ENCODE results near the gene SLC9A7. TPM values are rescaled to one million over a fixed set of nuclear protein-coding genes. Genes with fewer than 3 reads are reported as not detected.

Gene SLC9A7
- total RNA-seq, 1 donor from 2014 or later, result 8.2 TPM

DNA sequence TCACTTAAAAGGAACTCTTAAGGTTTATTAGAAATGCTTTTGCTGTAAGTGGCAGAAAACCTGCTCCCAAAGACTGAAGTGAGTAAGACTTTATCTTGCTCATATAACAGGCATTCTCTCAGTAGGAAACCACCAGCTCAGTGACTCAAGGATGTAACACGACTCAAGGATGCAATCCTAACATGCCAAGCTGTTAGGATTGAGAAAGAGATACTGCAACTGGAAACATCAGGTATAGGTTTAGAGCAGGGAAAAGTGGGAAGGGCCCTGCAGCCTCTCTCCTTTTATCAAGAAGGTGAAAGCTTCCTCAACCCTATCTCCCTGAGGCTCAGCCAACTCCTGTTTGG is 11.9 kb upstream of the SLC9A7 start:
- TF ChIP-seq, protein P1, sequence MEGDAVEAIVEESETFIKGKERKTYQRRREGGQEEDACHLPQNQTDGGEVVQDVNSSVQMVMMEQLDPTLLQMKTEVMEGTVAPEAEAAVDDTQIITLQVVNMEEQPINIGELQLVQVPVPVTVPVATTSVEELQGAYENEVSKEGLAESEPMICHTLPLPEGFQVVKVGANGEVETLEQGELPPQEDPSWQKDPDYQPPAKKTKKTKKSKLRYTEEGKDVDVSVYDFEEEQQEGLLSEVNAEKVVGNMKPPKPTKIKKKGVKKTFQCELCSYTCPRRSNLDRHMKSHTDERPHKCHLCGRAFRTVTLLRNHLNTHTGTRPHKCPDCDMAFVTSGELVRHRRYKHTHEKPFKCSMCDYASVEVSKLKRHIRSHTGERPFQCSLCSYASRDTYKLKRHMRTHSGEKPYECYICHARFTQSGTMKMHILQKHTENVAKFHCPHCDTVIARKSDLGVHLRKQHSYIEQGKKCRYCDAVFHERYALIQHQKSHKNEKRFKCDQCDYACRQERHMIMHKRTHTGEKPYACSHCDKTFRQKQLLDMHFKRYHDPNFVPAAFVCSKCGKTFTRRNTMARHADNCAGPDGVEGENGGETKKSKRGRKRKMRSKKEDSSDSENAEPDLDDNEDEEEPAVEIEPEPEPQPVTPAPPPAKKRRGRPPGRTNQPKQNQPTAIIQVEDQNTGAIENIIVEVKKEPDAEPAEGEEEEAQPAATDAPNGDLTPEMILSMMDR (IDR thresholded peaks at IDR 0.05; ENCODE audit: insufficient read depth, low read length, severe bottlenecking), result no peak
- Histone ChIP-seq H3K36me3 (ENCODE audit: control insufficient read depth, insufficient read depth, low read length) (no peaks in the 10 kb centered on the region), H3K4me3 (ENCODE audit: low read depth, low read length) (no peak overlapping the region), H3K27me3 (ENCODE audit: control insufficient read depth, insufficient read depth, low read length) (no peaks in the 10 kb centered on the region)
- FAIRE-seq (no peak), DNase-seq (ENCODE audit: low read depth) (peak; percentile 90)

DNA sequence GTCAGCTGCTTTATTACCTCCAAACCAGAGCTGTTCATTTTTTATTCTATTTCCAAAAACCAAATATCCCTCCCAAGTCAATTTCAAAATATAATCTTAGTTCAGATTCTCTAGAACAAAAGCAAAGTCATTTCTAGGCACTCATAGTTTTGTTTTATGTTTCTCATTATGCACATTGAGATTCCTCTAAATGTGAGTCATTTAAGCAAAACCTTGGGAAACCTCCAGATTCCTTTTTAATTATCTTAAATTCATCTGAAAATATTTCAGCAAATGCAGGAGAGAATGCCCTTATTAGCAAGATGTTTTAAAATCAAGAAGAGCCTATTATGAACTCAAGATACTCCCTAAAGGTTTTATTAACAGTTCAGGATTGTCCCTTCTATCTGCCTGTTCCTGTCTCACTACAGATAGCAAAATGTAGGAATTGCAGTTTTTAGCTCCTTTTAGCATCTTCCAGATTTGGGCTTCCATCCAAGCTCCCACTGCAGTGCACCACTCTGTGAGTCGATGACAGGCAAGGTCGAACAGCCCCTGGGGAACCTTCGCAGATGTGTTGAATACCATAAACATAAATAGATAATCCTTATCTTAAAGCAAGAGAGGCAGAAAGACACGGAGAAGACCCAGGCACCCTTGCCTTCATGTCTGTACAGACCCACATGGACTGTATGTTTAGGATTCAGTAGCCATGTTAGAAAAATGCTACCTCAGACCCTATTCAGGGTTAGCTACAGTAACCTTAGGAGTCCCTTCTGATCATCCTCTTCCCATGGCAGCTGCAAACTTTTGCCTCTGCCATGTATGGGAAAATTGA is 11.3 kb upstream of the SLC9A7 start:
- H3K4me3 ChIP-seq (ENCODE audit: low read depth, low read length), result no peak overlapping the region
- peak; percentile 30 for DNase-seq (ENCODE audit: low read depth)

DNA sequence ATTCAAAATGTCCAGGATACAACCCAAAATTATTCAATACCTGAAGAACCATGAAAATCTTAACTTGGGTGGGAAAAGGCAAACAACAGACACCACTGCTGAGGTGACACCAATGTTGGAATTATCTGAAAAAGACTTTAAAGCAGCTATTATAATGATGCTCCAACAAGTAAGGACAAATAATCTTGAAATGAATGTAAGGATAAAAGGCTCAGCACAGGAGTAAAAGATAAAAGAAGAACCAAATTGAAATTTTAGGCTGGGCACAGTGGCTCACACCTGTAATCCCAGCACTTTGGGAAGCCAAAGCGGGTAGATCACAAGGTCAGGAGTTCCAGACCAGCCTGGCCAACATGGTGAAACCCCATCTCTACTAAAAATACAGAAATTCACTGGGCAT is 4.0 kb upstream of the SLC9A7 start:
- no peak for FAIRE-seq
- no peaks in the 10 kb centered on the region for H3K36me3 ChIP-seq (ENCODE audit: control insufficient read depth, insufficient read depth, low read length)
- no peaks in the 10 kb centered on the region for H3K27me3 ChIP-seq (ENCODE audit: control insufficient read depth, insufficient read depth, low read length)
- DNase-seq (ENCODE audit: low read depth), result no peak
- H3K4me3 ChIP-seq (ENCODE audit: low read depth, low read length), result no peak overlapping the region
- TF ChIP-seq, protein P1 (IDR thresholded peaks at IDR 0.05; ENCODE audit: insufficient read depth, low read length, severe bottlenecking), result no peak

More for the DNA sequence above, 11.3 kb upstream of the SLC9A7 start:
- Histone ChIP-seq H3K36me3 (ENCODE audit: control insufficient read depth, insufficient read depth, low read length) (no peaks in the 10 kb centered on the region), H3K27me3 (ENCODE audit: control insufficient read depth, insufficient read depth, low read length) (no peaks in the 10 kb centered on the region)
- no peak for FAIRE-seq
- TF ChIP-seq, protein P1 (IDR thresholded peaks at IDR 0.05; ENCODE audit: insufficient read depth, low read length, severe bottlenecking), result no peak

DNA sequence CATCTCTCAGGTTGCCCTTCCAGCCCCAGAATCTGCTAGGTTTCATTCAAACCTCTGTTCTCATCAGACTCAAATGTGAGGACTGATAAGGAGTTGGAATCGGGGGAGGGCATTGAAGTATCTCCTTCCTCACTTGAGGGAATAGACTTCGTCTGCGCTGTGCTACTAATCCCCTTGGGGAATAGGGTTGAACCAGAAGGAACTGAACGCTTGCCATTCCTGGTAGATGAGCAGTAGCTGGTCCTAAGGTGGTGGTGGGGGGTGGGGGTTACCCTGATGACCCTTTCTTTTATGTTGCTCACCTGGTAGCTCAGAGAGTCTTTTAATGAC is 692 bp upstream of the SLC9A7 start:
- DNase-seq (ENCODE audit: low read depth), result no peak
- no peaks in the 10 kb centered on the region for H3K36me3 ChIP-seq (ENCODE audit: control insufficient read depth, insufficient read depth, low read length)
- TF ChIP-seq, protein P1 (IDR thresholded peaks at IDR 0.05; ENCODE audit: insufficient read depth, low read length, severe bottlenecking), result no peak
- FAIRE-seq, result no peak
- H3K4me3 ChIP-seq (ENCODE audit: low read depth, low read length), result peak overlapping the region; percentile 59
- no peaks in the 10 kb centered on the region for H3K27me3 ChIP-seq (ENCODE audit: control insufficient read depth, insufficient read depth, low read length)

DNA sequence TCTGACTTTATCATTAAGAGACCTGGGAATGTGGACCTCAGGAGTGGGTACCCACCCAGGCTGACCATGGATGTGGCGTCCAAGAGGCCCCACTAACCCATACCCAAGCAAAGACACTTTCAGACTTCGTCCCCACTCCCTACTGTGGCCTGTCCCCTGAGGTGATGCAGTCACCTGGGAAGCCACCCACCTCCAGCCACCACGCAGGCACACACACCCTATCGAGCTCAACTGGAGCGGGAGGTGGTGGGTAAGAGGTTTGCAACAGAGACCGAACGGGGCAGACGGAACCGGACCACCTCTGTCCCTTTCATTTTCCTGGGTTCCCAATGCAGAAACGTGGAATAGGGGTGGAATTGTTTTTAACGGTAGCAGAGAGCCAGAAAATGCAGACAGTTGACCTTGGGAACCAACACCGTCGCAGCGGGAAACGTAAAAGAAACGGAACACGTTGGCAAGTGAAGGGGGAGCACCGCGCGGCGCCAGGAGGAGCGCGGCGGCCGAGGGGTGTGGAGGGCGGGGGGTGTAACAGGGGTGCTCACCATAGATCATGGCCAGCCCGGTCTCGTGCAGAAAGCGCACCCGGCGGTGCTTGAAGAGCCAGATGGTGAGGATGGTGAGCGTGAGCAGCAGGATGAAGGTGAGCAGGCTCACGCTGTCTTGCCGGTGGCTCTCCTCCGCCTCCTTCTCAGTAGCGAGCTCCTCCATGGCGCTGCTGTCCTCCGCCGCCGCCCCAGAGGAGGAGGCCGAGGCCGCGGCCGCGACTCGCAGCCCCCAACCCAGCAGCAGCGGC is 559 bp downstream of the SLC9A7 start:
- DNase-seq (ENCODE audit: low read depth), result no peak
- Histone ChIP-seq H3K27me3 (ENCODE audit: control insufficient read depth, insufficient read depth, low read length) (no peaks in the 10 kb centered on the region), H3K36me3 (ENCODE audit: control insufficient read depth, insufficient read depth, low read length) (no peaks in the 10 kb centered on the region), H3K4me3 (ENCODE audit: low read depth, low read length) (peak overlapping the region; percentile 59)
- FAIRE-seq, result no peak
- TF ChIP-seq, protein P1 (IDR thresholded peaks at IDR 0.05; ENCODE audit: insufficient read depth, low read length, severe bottlenecking), result no peak

Data from bronchial epithelial cell (primary cell).